Measurements from ENCODE around the gene MCM5. TPM values are rescaled to one million over a fixed set of nuclear protein-coding genes. Genes with fewer than 3 reads are reported as not detected.

Gene MCM5
- total RNA-seq, 1 experiment from 2014 or later: 194 TPM

DNA sequence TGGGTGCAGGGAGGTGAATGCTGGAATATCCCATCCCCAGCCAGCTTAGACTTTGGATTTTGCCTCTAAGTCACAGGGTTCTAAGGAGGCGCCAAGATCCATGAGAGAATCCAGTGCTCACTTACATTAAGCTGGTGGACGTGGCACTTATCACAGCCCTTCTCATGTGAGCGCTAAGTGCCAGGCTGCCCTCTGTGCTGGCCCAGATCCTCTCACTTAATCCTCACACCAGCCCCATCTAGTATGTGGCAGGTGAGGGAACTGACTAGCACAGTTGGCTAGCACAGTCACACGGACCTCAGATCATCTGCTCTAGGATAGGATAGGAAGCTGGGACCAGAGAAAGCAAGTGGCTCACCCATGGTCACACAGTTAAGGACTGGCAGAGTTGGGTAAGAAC is 15.4 kb upstream of the MCM5 start:
- H3K27ac ChIP-seq (ENCODE audit: low read depth, low read length): no peak overlapping the region
- peaks cover 2 to 13% of the 10 kb centered on the region in 2 experiments; a peak in 2 of 4 replicates for H3K36me3 ChIP-seq (ENCODE audit: control insufficient read depth in 1 of 2, insufficient read depth in 2 of 2, low read length in 2 of 2)
- no TSS peak for BruUV-seq (replicated peaks)
- peaks cover 10% of the 10 kb centered on the region for H3K79me2 ChIP-seq (ENCODE audit: insufficient read depth, low read length)
- H3K9me2 ChIP-seq (ENCODE audit: insufficient read depth): no peaks in the 10 kb centered on the region
- H3K4me2 ChIP-seq (ENCODE audit: low read length): no peak overlapping the region
- no peak for ATAC-seq
- intact Hi-C loops (cut with micrococcal nuclease): no loop called here
- peaks cover 12 to 24% of the 10 kb centered on the region in 2 experiments for H3K4me1 ChIP-seq (ENCODE audit: control insufficient read depth in 1 of 2, insufficient read depth in 2 of 2, low read length in 2 of 2)
- RAD21 ChIA-PET (ENCODE audit: low non-redundant PET in 1 of 2, low total read pairs in 2 of 2, uncharacterized antibody in 2 of 2, unreplicated experiment in 2 of 2): no interaction called here
- no peaks in the 10 kb centered on the region for H4K20me1 ChIP-seq (ENCODE audit: insufficient read depth)
- H2AFZ ChIP-seq (ENCODE audit: low read depth, low read length, poor library complexity, severe bottlenecking): no peak overlapping the region
- no peak overlapping the region for H3K9ac ChIP-seq (ENCODE audit: low read length)
- CTCF ChIA-PET: no interaction called here
- H3K4me3 ChIP-seq (replicated peaks in 1 of 2; ENCODE audit: low read depth in 1 of 2, low read length in 2 of 2): no peak overlapping the region
- TF ChIP-seq EGR1 (IDR thresholded peaks at IDR 0.05; ENCODE audit: low read depth): no peak
- TF ChIP-seq ZFX (IDR thresholded peaks at IDR 0.05): no peak
- no peak for TF ChIP-seq YY1 (IDR thresholded peaks at IDR 0.05; ENCODE audit: extremely low read depth, insufficient replicate concordance, low read depth, low read length)
- TF ChIP-seq, protein P1, sequence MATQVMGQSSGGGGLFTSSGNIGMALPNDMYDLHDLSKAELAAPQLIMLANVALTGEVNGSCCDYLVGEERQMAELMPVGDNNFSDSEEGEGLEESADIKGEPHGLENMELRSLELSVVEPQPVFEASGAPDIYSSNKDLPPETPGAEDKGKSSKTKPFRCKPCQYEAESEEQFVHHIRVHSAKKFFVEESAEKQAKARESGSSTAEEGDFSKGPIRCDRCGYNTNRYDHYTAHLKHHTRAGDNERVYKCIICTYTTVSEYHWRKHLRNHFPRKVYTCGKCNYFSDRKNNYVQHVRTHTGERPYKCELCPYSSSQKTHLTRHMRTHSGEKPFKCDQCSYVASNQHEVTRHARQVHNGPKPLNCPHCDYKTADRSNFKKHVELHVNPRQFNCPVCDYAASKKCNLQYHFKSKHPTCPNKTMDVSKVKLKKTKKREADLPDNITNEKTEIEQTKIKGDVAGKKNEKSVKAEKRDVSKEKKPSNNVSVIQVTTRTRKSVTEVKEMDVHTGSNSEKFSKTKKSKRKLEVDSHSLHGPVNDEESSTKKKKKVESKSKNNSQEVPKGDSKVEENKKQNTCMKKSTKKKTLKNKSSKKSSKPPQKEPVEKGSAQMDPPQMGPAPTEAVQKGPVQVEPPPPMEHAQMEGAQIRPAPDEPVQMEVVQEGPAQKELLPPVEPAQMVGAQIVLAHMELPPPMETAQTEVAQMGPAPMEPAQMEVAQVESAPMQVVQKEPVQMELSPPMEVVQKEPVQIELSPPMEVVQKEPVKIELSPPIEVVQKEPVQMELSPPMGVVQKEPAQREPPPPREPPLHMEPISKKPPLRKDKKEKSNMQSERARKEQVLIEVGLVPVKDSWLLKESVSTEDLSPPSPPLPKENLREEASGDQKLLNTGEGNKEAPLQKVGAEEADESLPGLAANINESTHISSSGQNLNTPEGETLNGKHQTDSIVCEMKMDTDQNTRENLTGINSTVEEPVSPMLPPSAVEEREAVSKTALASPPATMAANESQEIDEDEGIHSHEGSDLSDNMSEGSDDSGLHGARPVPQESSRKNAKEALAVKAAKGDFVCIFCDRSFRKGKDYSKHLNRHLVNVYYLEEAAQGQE (IDR thresholded peaks at IDR 0.05; ENCODE audit: low read depth): no peak
- TF ChIP-seq CEBPB (IDR thresholded peaks at IDR 0.05; ENCODE audit: low read depth): no peak
- no peak for TF ChIP-seq CBX3 (IDR thresholded peaks at IDR 0.05; ENCODE audit: low read depth)
- no peak for DNase-seq (ENCODE audit: low read depth, low spot score)
- H3K9me3 ChIP-seq (ENCODE audit: control insufficient read depth in 1 of 2, insufficient read depth in 1 of 2, low read depth in 1 of 2, low read length in 2 of 2): no peaks in the 10 kb centered on the region
- H3K27me3 ChIP-seq (ENCODE audit: insufficient read depth, low read length): no peaks in the 10 kb centered on the region
- POLR2A ChIA-PET: no interaction called here

DNA sequence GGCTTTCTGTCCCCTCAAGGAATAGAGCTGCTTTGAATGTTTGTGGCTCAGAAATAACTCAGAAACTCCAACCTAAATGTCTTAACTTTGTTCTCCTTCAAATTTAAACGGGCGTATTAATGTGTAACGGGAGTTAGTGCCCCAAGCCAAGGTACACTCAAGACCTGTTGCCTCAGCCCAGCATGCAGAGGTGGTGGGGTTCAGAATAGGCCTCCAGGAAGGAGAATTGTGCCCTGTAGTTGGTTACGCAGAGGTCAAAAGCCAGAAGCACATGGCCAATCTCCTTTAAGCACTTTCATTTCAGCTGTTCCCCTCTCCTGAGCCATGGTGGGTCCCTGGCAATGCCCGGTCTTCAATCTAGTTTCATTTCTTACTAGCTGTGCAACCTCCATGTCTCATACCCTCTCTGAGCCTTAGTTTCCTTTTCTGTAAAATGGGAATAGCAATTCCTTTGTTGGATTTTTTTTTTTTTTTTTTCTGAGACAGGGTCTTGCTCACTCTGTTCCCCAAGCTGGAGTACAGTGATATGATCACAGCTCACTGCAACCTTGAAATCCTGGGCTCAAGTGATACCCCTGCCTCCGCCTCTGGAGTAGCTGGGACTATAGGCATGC is 14.9 kb upstream of the MCM5 start:
- H3K4me3 ChIP-seq (replicated peaks in 1 of 2; ENCODE audit: low read depth in 1 of 2, low read length in 2 of 2): no peak overlapping the region
- intact Hi-C loops (cut with micrococcal nuclease): no loop called here
- DNase-seq (ENCODE audit: low read depth, low spot score) (no peak), ATAC-seq (no peak)
- H4K20me1 ChIP-seq (ENCODE audit: insufficient read depth): no peaks in the 10 kb centered on the region
- peaks cover 10% of the 10 kb centered on the region for H3K79me2 ChIP-seq (ENCODE audit: insufficient read depth, low read length)
- H3K27ac ChIP-seq (ENCODE audit: low read depth, low read length): no peak overlapping the region
- H3K36me3 ChIP-seq (ENCODE audit: control insufficient read depth in 1 of 2, insufficient read depth in 2 of 2, low read length in 2 of 2): peaks cover 2 to 18% of the 10 kb centered on the region in 2 experiments; a peak in 2 of 4 replicates
- ChIA-PET CTCF (no interaction called here), POLR2A (no interaction called here), RAD21 (ENCODE audit: low non-redundant PET in 1 of 2, low total read pairs in 2 of 2, uncharacterized antibody in 2 of 2, unreplicated experiment in 2 of 2) (no interaction called here)
- no peaks in the 10 kb centered on the region for H3K9me2 ChIP-seq (ENCODE audit: insufficient read depth)
- H2AFZ ChIP-seq (ENCODE audit: low read depth, low read length, poor library complexity, severe bottlenecking): no peak overlapping the region
- peaks cover 12 to 21% of the 10 kb centered on the region in 2 experiments for H3K4me1 ChIP-seq (ENCODE audit: control insufficient read depth in 1 of 2, insufficient read depth in 2 of 2, low read length in 2 of 2)
- TF ChIP-seq YY1 (IDR thresholded peaks at IDR 0.05; ENCODE audit: extremely low read depth, insufficient replicate concordance, low read depth, low read length): no peak
- no peak for TF ChIP-seq ELF1 (IDR thresholded peaks at IDR 0.05; ENCODE audit: borderline replicate concordance, low read depth)
- TF ChIP-seq, protein P2, sequence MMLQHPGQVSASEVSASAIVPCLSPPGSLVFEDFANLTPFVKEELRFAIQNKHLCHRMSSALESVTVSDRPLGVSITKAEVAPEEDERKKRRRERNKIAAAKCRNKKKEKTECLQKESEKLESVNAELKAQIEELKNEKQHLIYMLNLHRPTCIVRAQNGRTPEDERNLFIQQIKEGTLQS (IDR thresholded peaks at IDR 0.05): no peak
- TF ChIP-seq, protein P3, sequence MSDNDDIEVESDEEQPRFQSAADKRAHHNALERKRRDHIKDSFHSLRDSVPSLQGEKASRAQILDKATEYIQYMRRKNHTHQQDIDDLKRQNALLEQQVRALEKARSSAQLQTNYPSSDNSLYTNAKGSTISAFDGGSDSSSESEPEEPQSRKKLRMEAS (IDR thresholded peaks at IDR 0.05): no peak
- TF ChIP-seq, protein P1 (IDR thresholded peaks at IDR 0.05; ENCODE audit: low read depth): no peak
- H3K27me3 ChIP-seq (ENCODE audit: insufficient read depth, low read length): no peaks in the 10 kb centered on the region
- no peaks in the 10 kb centered on the region for H3K9me3 ChIP-seq (ENCODE audit: control insufficient read depth in 1 of 2, insufficient read depth in 1 of 2, low read depth in 1 of 2, low read length in 2 of 2)
- H3K4me2 ChIP-seq (ENCODE audit: low read length): no peak overlapping the region
- no peak overlapping the region for H3K9ac ChIP-seq (ENCODE audit: low read length)
- BruUV-seq (replicated peaks): no TSS peak

Measured in HCT116 (cell line).